IMR-90 (cell line): ENCODE results near the gene PSME2. TPM values are rescaled to one million over a fixed set of nuclear protein-coding genes. Genes with fewer than 3 reads are reported as not detected.

ENCODE experiments used
- ATAC-seq: fragments of 200-7000 bp; cut with Tn5 transposase; 2 replicates; pipeline ENCODE4 v1.9.1; 2020; ENCODE audit warnings: low read depth, mild to moderate bottlenecking, moderate library complexity
- BruUV-seq: library from RNA; stranded (reverse); fragments of 400-500 nt; replicated peaks from 2 replicates; lab custom pipeline; 2021; lab: Mats Ljungman, UMichigan
- CTCF ChIA-PET: fragments of 300-600 bp; formaldehyde crosslinking; extraction: SDS; loops from one replicate; lab custom pipeline; 2021; ENCODE audit warnings: antibody characterized with exemption; lab: Yijun Ruan, JAX
- POLR2A ChIA-PET: fragments of 300-600 bp; sonication (Branson Sonifier 250); formaldehyde crosslinking; loops from one replicate; lab custom pipeline; 2022; ENCODE audit warnings: antibody characterized with exemption; ENCODE audit not compliant: unreplicated experiment; lab: Charles Lee
- DNase-seq: peaks from one replicate; pipeline ENCODE4 v3.0.0; 2013
- H2AFZ ChIP-seq: replicated peaks from 2 replicates; pipeline ENCODE3; 2013; ENCODE audit warnings: low read length, mild to moderate bottlenecking; ENCODE audit not compliant: poor library complexity
- H2AK5ac ChIP-seq: 2 replicates; pipeline ENCODE4 v1.6.1; 2013; ENCODE audit warnings: low read depth, low read length, inconsistent platforms
- H2AK9ac ChIP-seq: replicated peaks from 2 replicates; pipeline ENCODE3; 2013; ENCODE audit warnings: mild to moderate bottlenecking, low read depth, low read length, moderate library complexity; ENCODE audit not compliant: poor library complexity
- H2BK120ac ChIP-seq: 2 replicates; pipeline ENCODE4 v1.6.1; 2013; ENCODE audit warnings: low read depth, low read length, inconsistent platforms
- H2BK15ac ChIP-seq: 3 replicates; pipeline ENCODE4 v1.6.1; 2013; ENCODE audit warnings: low read depth, low read length, inconsistent platforms
- H2BK20ac ChIP-seq: 2 replicates; pipeline ENCODE4 v1.6.1; 2013; ENCODE audit warnings: low read depth, mild to moderate bottlenecking, inconsistent platforms, low read length, moderate library complexity
- H2BK5ac ChIP-seq: 2 replicates; pipeline ENCODE4 v1.6.1; 2013; ENCODE audit warnings: mild to moderate bottlenecking, low read depth, low read length, inconsistent platforms; ENCODE audit not compliant: poor library complexity, severe bottlenecking
- H3K14ac ChIP-seq: replicated peaks from 2 replicates; pipeline ENCODE4 v1.6.1; 2013; ENCODE audit warnings: low read depth, low read length, inconsistent platforms
- H3K18ac ChIP-seq: 2 replicates; pipeline ENCODE4 v1.6.1; 2013; ENCODE audit warnings: low read depth, low read length, control low read depth
- H3K23ac ChIP-seq: 2 replicates; pipeline ENCODE4 v1.6.1; 2013; ENCODE audit warnings: low read depth, low read length, inconsistent platforms
- H3K27ac ChIP-seq: 2 replicates; pipeline ENCODE4 v1.5.1; 2013; ENCODE audit warnings: mild to moderate bottlenecking, control low read depth, low read length; ENCODE audit not compliant: insufficient read depth
- H3K27me3 ChIP-seq: 2 replicates; pipeline ENCODE4 v1.6.1; 2013; ENCODE audit warnings: low read length; ENCODE audit not compliant: control insufficient read depth, insufficient read depth
- H3K36me3 ChIP-seq: 2 replicates; pipeline ENCODE4 v1.6.1; 2013; ENCODE audit warnings: low read length, mixed read lengths; ENCODE audit not compliant: control insufficient read depth, insufficient read depth
- H3K4ac ChIP-seq: 2 replicates; pipeline ENCODE4 v1.6.1; 2013; ENCODE audit warnings: low read depth, low read length, inconsistent platforms
- H3K4me1 ChIP-seq: 2 replicates; pipeline ENCODE4 v1.6.1; 2013; ENCODE audit warnings: low read length, mixed read lengths; ENCODE audit not compliant: control insufficient read depth, insufficient read depth
- H3K4me2 ChIP-seq: 2 replicates; pipeline ENCODE4 v1.6.1; 2013; ENCODE audit warnings: low read depth, mild to moderate bottlenecking, control low read depth, low read length, moderate library complexity
- H3K4me3 ChIP-seq: 2 replicates; pipeline ENCODE4 v1.5.1; 2013; ENCODE audit warnings: low read depth, mild to moderate bottlenecking, control low read depth, low read length, moderate library complexity; ENCODE audit not compliant: insufficient read depth
- H3K56ac ChIP-seq: 2 replicates; pipeline ENCODE4 v1.6.1; 2013; ENCODE audit warnings: low read length, inconsistent platforms; ENCODE audit not compliant: insufficient read depth; ENCODE audit errors: extremely low read depth
- H3K79me1 ChIP-seq, 2 experiments: 2 replicates each; pipeline ENCODE4 v1.6.1; 2013; ENCODE audit warnings: low read length in 2 of 2, inconsistent platforms in 1 of 2, low read depth in 1 of 2
- H3K9ac ChIP-seq: 2 replicates; pipeline ENCODE4 v1.6.1; 2013; ENCODE audit warnings: low read depth, low read length, control low read depth
- H3K9me1 ChIP-seq: 2 replicates; pipeline ENCODE4 v1.6.1; 2013; ENCODE audit warnings: low read length, inconsistent platforms; ENCODE audit not compliant: insufficient read depth
- H3K9me3 ChIP-seq: 2 replicates; pipeline ENCODE4 v1.6.1; 2013; ENCODE audit warnings: low read length; ENCODE audit not compliant: control insufficient read depth, insufficient read depth
- H4K20me1 ChIP-seq: 2 replicates; pipeline ENCODE4 v1.6.1; 2013; ENCODE audit warnings: low read length, inconsistent platforms; ENCODE audit not compliant: insufficient read depth
- H4K5ac ChIP-seq: 2 replicates; pipeline ENCODE4 v1.6.1; 2013; ENCODE audit warnings: mild to moderate bottlenecking, low read depth, low read length, control low read depth
- H4K8ac ChIP-seq, 2 experiments: 2 replicates each; pipeline ENCODE4 v1.6.1; 2013; ENCODE audit warnings: low read depth in 2 of 2, low read length in 2 of 2, control low read depth in 1 of 2, inconsistent platforms in 1 of 2
- H4K91ac ChIP-seq: 2 replicates; pipeline ENCODE4 v1.6.1; 2013; ENCODE audit warnings: low read depth, low read length, inconsistent platforms; ENCODE audit not compliant: insufficient read depth
- BHLHE40 ChIP-seq: fragments of 150-350 bp; IDR thresholded peaks from 2 replicates; pipeline ENCODE4 v1.6.1; 2016; ENCODE audit warnings: mild to moderate bottlenecking, low read depth, low read length
- CEBPB ChIP-seq: IDR thresholded peaks from 2 replicates; pipeline ENCODE4 v1.6.1; 2012; ENCODE audit warnings: low read depth, low read length, improper control_type of control experiment
- CHD1 ChIP-seq: IDR thresholded peaks from 2 replicates; pipeline ENCODE4 v1.6.1; 2012; ENCODE audit warnings: low read depth, low read length, improper control_type of control experiment
- CTCF ChIP-seq: conservative IDR thresholded peaks from 2 replicates; pipeline ENCODE4 v1.5.1; 2012; ENCODE audit warnings: mild to moderate bottlenecking, low read depth, low read length, improper control_type of control experiment
- FOS ChIP-seq: fragments of 150-350 bp; IDR thresholded peaks from 2 replicates; pipeline ENCODE4 v1.6.1; 2016; ENCODE audit warnings: low read depth, low read length
- MAFK ChIP-seq: IDR thresholded peaks from 2 replicates; pipeline ENCODE4 v1.6.1; 2012; ENCODE audit warnings: low read depth, low read length, improper control_type of control experiment
- MAZ ChIP-seq: IDR thresholded peaks from 2 replicates; pipeline ENCODE4 v1.6.1; 2012; ENCODE audit warnings: low read depth, mild to moderate bottlenecking, low read length, improper control_type of control experiment, moderate library complexity, borderline replicate concordance
- MXI1 ChIP-seq: IDR thresholded peaks from 2 replicates; pipeline ENCODE4 v1.6.1; 2012; ENCODE audit warnings: low read depth, mild to moderate bottlenecking, low read length, moderate library complexity, borderline replicate concordance
- NFE2L2 ChIP-seq: fragments of 150-350 bp; IDR thresholded peaks from 2 replicates; pipeline ENCODE4 v1.6.1; 2016; ENCODE audit warnings: low read depth, mild to moderate bottlenecking, low read length
- POLR2A ChIP-seq: IDR thresholded peaks from 2 replicates; pipeline ENCODE4 v1.6.1; 2012; ENCODE audit warnings: mild to moderate bottlenecking, low read depth, low read length
- RAD21 ChIP-seq: IDR thresholded peaks from 2 replicates; pipeline ENCODE4 v1.6.1; 2012; ENCODE audit warnings: low read length, improper control_type of control experiment
- RCOR1 ChIP-seq: IDR thresholded peaks from 2 replicates; pipeline ENCODE4 v1.6.1; 2012; ENCODE audit warnings: mild to moderate bottlenecking, low read length, improper control_type of control experiment; ENCODE audit not compliant: insufficient replicate concordance
- RFX5 ChIP-seq: IDR thresholded peaks from 2 replicates; pipeline ENCODE4 v1.8.0; 2012; ENCODE audit warnings: low read depth, mild to moderate bottlenecking, low read length, moderate library complexity
- SMC3 ChIP-seq: fragments of 150-350 bp; IDR thresholded peaks from 2 replicates; pipeline ENCODE4 v1.6.1; 2016; ENCODE audit warnings: low read depth, mild to moderate bottlenecking, antibody characterized with exemption, low read length, moderate library complexity
- WGBS, 2 experiments: methylation state at CpG; one replicate each; pipeline versions ENCODE4 v1.1.5 to v1.1.7; 2013; ENCODE audit warnings: missing lambda C conversion rate in 2 of 2; ENCODE audit not compliant: insufficient read length in 1 of 2; ENCODE audit errors: extremely low coverage in 2 of 2; 5-methylcytosine and 5-hydroxymethylcytosine counted together
- dilution Hi-C: fragments of 300-500 bp; cut with HindIII; formaldehyde crosslinking; loops from one replicate; pipeline ENCODE4 v1.14.3; 2018; ENCODE audit warnings: low sequenced_read_pairs; ENCODE audit not compliant: unreplicated experiment
- in situ Hi-C: fragments of 300-500 bp; cut with MboI; formaldehyde crosslinking; loops from 3 replicates; pipeline ENCODE4 v1.14.3; 2019; ENCODE audit warnings: low sequenced_read_pairs, inconsistent platforms, mixed read lengths
- intact Hi-C: fragments of 100-400 bp; cut with micrococcal nuclease; formaldehyde crosslinking; loops from 2 replicates; pipeline ENCODE4 v1.10.0; 2022
- polyA plus RNA-seq, 3 experiments: library from polyadenylated mRNA; depleted of rRNA; stranded (reverse); fragments of >200 nt; gene quantifications; 2 replicates each; pipeline ENCODE4 v1.2.3, GENCODE V29; 2012; ENCODE audit warnings: low replicate concordance in 1 of 3
- total RNA-seq: library from RNA; depleted of rRNA; stranded (reverse); fragments of >200 nt; gene quantifications from 2 replicates; pipeline ENCODE4 v1.2.3, GENCODE V29; 2012
- TF ChIP-seq, protein P1 (sequence below): fragments of 150-350 bp; IDR thresholded peaks from 2 replicates; pipeline ENCODE4 v1.6.1; 2016; ENCODE audit warnings: low read depth, mild to moderate bottlenecking, low read length, moderate library complexity, borderline replicate concordance
- TF ChIP-seq, protein P2 (sequence below): fragments of 150-350 bp; IDR thresholded peaks from 2 replicates; pipeline ENCODE4 v1.6.1; 2017; ENCODE audit warnings: mild to moderate bottlenecking, antibody characterized with exemption, low read length, low read depth

The PSME2 gene
- total and polyA plus RNA-seq, 2 of the 4 experiments (the other 2 are of a cell fraction), result 104 to 141 TPM

DNA sequence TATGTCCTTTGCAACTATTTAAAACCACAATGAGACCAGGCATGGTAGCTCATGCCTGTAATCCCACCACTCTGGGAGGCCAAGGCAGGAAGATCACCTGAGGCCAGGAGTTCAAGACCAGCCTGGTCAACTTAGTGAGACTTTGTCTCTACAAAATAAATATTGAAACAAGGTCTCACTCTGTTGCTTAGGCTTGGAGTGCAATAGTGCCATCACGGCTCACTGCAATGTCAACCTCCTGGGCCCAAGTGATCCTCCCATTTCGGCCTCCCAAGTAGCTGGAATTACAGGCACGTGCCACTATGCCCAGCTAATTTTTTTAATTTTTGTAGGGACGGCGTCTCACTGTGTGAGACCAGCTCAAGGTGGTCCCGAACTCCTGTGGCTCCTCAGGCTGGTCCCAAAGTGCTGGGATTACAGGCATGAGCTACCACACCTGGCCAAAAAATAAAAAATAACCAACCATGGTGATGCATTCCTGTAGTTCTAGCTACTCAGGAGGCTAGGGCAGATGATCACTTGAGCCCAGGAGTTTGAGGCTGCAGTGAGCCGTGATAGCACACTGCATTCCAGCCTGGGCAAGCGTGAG lies 16.9 kb downstream of the PSME2 start:
- H4K5ac ChIP-seq, result no peak overlapping the region
- ChIA-PET CTCF (interaction anchor here (0.6 kb wide), 1 partner anchor 31 kb away, joined by 3 read pairs; no protein-coding TSS in a partner anchor), POLR2A (no interaction called here)
- no peak for DNase-seq
- no peak overlapping the region for H3K4ac ChIP-seq
- H4K20me1 ChIP-seq, result no peaks in the 10 kb centered on the region
- H3K18ac ChIP-seq, result no peak overlapping the region
- no TSS peak for BruUV-seq
- H3K9me3 ChIP-seq, result no peaks in the 10 kb centered on the region
- no peak overlapping the region for H4K8ac ChIP-seq
- H3K56ac ChIP-seq, result no peak overlapping the region
- H3K9me1 ChIP-seq, result no peaks in the 10 kb centered on the region
- no peaks in the 10 kb centered on the region for H3K79me1 ChIP-seq
- no peak overlapping the region for H2BK20ac ChIP-seq
- H4K91ac ChIP-seq, result no peak overlapping the region
- H2BK5ac ChIP-seq, result no peak overlapping the region
- no peak for ATAC-seq
- dilution Hi-C loops (no loop called here), intact Hi-C loops (no loop called here), in situ Hi-C loops (loop anchor here (25.0 kb wide), 2 partner anchors 817 to 1042 kb away; partner anchors contain the start of genes ACIN1, BCL2L2, C14orf119 and PABPN1)
- H3K4me3 ChIP-seq, result no peak overlapping the region
- WGBS, 2 experiments, result 67% methylated on average over 3 of the region's 8 CpGs; no CpG with 5 or more reads in 1 of the 2 experiments
- no peak overlapping the region for H3K4me2 ChIP-seq
- H2AFZ ChIP-seq, result no peak overlapping the region
- H2AK5ac ChIP-seq, result no peak overlapping the region
- no peak overlapping the region for H2BK15ac ChIP-seq
- H2BK120ac ChIP-seq, result no peak overlapping the region
- H3K36me3 ChIP-seq, result no peaks in the 10 kb centered on the region
- no peak overlapping the region for H3K23ac ChIP-seq
- H3K4me1 ChIP-seq, result no peaks in the 10 kb centered on the region
- TF ChIP-seq NFE2L2, result no peak
- no peak for TF ChIP-seq CEBPB
- TF ChIP-seq FOS, result no peak
- TF ChIP-seq CTCF, result no peak
- no peak for TF ChIP-seq MAZ
- no peak for TF ChIP-seq CHD1
- no peak for TF ChIP-seq MAFK
- no peak for TF ChIP-seq POLR2A
- no peak for TF ChIP-seq BHLHE40
- TF ChIP-seq, protein P1, sequence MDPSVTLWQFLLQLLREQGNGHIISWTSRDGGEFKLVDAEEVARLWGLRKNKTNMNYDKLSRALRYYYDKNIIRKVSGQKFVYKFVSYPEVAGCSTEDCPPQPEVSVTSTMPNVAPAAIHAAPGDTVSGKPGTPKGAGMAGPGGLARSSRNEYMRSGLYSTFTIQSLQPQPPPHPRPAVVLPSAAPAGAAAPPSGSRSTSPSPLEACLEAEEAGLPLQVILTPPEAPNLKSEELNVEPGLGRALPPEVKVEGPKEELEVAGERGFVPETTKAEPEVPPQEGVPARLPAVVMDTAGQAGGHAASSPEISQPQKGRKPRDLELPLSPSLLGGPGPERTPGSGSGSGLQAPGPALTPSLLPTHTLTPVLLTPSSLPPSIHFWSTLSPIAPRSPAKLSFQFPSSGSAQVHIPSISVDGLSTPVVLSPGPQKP, result no peak
- TF ChIP-seq, protein P2, sequence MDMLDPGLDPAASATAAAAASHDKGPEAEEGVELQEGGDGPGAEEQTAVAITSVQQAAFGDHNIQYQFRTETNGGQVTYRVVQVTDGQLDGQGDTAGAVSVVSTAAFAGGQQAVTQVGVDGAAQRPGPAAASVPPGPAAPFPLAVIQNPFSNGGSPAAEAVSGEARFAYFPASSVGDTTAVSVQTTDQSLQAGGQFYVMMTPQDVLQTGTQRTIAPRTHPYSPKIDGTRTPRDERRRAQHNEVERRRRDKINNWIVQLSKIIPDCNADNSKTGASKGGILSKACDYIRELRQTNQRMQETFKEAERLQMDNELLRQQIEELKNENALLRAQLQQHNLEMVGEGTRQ, result no peak
- TF ChIP-seq RCOR1, result no peak
- TF ChIP-seq RFX5, result no peak
- TF ChIP-seq MXI1, result no peak
- no peak for TF ChIP-seq RAD21
- no peak for TF ChIP-seq SMC3
- H3K14ac ChIP-seq, result no peak overlapping the region
- H3K27me3 ChIP-seq, result no peaks in the 10 kb centered on the region
- no peak overlapping the region for H2AK9ac ChIP-seq
- no peak overlapping the region for H3K9ac ChIP-seq
- no peak overlapping the region for H3K27ac ChIP-seq
